HT1080 (cell line): ENCODE results near the gene MTMR6. TPM values are rescaled to one million over a fixed set of nuclear protein-coding genes. Genes with fewer than 3 reads are reported as not detected.

ENCODE experiments used
- DNase-seq: peaks from one replicate; pipeline ENCODE4 v3.0.0-alpha.2; 2015; ENCODE audit warnings: low read depth
- total RNA-seq: library from RNA; depleted of rRNA; stranded (reverse); fragments of >200 nt; shearing (Covaris generic); gene quantifications from 2 replicates; pipeline ENCODE4 v1.2.3, GENCODE V29; 2014; rRNA removed

Gene MTMR6
- total RNA-seq, 1 experiment from 2014 or later = 21.2 TPM

DNA sequence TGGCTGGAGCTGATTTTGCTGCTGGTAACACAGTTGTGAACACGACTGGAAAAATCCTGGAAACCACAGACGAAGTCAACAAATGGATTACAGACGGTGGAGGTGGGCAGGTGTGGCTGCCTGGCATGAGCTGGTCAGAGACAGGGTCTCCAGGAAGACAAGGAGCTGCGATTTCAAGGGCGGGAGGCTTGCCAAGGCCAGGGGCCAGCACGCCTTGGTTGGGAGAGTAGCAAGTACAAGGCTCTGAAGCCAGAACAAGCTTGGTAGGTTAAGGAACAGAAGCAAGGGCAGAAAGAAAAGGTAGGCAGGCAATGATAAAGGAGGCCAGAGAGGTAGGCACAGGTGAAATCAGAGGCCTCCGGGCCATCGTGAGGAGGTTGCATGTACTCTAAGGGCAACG, 64.5 kb downstream of the MTMR6 start:
- no peak for DNase-seq

DNA sequence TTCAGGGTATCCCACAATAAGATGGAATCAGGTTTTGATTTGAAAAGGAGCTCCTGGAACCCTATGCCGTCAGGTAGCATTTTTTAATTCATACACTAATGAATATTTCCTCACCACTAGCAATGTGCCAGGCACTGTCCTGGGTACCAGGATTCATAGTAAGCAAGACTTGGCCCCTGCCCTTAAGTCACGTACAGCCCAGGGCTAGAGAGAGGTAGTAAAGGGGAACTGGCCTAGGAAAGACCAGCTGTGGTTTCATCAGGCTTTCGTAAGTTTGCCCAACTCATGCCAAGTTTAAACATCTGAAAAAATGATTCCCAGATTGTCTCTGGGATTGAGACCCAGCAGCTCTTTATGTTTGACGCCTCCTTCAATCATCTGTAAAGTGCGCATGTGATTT, 69.3 kb downstream of the MTMR6 start:
- DNase-seq = no peak

DNA sequence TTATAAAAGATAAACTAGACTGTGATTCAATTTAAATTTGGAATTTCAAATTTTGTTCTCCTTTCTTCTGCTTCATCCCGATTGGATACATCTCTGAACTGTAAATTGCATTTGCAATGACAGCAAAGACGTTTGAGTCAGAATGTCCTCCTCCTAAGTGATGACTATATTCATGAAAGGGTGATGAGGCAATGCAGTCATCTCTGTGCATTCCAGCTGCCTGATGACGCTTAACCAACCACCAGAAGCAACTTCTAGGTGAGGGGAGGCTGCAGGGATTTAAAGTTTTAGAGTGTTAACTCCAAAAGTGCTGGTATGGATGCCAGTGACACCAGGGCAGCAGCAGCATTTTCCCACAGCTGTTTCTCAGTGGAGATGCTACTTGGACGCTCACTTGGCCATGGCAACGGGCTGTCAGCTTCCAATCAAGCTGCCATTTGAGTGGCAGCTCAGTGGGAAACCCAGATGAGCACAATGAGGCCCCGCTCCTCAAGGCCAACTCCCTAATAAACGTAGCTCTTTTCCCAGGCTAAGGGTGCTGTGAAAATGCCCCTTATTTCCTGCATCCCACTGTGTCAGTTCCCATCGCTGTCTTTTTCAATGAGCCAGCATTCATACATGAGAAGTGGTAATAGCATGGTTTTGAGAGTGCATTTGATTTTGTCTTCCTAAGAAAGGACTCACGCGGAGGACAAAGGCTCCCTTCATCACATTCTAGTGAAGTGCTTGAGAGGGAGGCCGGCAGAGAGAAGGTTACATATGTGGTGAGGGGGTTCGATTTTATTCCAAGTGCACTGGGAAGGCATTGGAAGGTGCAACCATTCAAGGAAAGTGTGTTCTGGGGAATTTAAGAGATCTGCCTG, 70.0 kb downstream of the MTMR6 start:
- DNase-seq = peak; percentile 44

- no peak for DNase-seq
These were observed 72.1 kb downstream of the MTMR6 start for GRCh38 chr13:25215253-25215575.

GRCh38 chr13:25214491-25215252, 72.6 kb downstream of the MTMR6 start:
- DNase-seq = peak; percentile 20

- DNase-seq = no peak
These were observed 73.6 kb downstream of the MTMR6 start for GRCh38 chr13:25213715-25214114.

GRCh38 chr13:25210842-25211569, 76.3 kb downstream of the MTMR6 start:
- DNase-seq = no peak

DNA sequence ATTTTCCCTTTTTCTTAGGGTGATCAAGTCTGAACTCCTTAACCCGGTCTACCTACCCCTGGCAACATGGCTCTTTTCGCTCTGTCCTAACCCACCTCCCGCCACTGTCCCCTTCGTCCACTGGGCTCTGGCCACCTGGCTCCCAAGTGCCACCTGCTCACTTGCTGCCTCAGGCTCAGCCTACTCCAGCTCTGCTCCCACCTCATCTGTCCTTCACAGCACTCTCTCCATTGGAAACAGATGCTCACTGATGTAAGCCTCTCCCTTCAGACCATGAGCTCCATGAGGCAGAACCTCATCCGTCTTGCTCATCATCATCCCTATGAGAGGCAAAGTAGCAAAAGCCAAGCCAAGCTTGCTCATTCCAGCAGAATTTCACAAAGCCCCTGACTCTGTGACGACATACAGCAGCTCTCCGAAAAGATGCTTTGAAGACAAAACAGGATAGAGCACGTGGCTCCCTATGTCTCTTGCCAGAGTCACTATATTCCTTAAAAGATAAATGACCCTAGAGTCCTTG, 79.9 kb downstream of the MTMR6 start:
- DNase-seq = no peak

DNA sequence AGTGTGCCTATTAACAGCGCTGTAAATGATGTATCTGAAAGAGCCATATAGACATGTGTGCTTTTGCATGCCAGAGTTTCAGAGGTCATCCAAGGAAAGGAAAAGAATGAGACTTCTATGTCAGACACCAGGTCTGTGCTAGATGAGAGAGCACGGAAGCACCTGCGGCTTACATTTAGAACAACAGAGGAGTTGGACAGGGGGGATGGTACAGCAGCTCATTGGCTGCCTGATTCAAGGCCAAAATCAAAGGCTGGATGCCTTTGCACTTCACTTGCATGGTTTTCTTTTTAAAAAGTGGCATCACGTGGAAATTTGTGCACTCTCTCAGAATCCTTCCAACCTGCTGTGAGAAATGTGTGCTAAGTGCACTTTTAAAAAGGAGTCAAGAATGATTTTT, 82.4 kb downstream of the MTMR6 start:
- no peak for DNase-seq

DNA sequence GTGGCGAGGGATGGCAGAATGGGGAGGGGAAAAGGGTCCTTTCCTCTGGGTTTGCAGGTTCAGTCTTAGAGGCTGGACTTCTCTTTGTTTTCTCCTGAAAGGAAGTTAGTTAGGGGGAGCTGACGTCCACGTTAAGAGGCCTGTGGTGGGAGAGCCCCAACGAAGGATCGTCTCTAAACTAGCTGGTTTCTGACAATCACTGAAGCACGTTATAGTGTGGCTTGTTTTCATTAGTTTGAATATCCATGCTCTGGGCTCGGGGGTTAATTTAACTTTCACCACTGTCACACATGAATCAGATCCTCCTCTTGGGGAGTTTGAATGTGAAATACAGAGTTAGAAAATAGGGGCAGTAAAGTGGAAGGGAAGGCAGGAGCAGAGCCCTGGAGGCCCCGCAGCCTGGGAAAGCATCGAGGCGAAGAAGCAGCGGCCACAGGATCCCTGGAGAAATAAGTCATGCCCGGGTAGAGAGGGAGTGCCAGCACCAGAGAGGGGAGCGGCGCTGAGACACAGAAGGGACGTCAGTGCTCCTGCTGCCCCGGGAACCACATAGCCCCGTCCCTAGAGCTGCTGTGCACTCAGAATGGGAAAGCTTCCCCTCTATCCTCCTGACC, 84.1 kb downstream of the MTMR6 start:
- DNase-seq = no peak

DNA sequence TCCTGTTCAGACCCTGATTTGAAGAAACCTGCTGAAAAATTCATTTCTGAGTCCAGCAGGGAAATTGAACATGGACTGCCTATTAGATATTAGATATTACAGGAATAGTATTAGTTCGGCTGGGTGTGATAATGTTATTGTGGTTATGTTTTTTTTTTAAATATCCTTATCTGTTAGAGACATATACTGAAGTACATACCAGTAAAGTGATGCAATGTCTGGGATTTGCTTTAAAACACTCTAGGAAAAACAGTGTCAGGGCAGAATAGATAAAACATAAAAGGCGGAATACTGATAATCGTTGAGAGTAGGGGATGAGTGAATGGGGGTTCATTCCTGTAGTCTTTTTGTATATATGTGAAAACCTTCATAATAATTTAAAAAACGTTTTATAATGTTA, 86.5 kb downstream of the MTMR6 start:
- DNase-seq = no peak

DNA sequence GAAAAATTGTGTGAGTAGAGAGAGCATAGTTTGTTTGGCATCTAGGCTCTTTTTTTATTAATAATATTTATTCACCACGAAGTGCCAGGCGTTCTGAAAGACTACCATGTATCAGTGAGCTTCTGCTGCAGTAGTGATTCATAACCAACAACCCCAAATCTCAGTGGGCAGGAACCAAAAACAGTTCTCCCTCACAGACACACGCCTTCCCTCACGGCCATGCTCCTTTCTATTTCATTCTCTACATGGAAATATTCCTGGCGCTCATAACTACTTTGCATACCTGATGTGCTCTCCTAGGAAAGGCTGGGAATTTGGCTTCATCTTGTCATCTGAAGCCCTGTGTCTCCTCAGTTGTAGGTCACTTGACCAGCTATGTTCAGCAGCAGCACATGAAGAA, 88.6 kb downstream of the MTMR6 start:
- no peak for DNase-seq

- DNase-seq = no peak
These were observed 90.3 kb downstream of the MTMR6 start for GRCh38 chr13:25196971-25197370.

Other genes with a start within 250 kb of the MTMR6 start
- gene PABPC3, start 191.4 kb downstream of the MTMR6 start, total RNA-seq = 0.20 and 0.27 TPM in 2 replicates
- not detected in 2 replicates for gene AMER2, start 115.2 kb downstream of the MTMR6 start, total RNA-seq
- gene NUP58, start 14.1 kb upstream of the MTMR6 start, total RNA-seq = 71.1 and 87.6 TPM in 2 replicates
- gene ATP8A2, start 84.5 kb upstream of the MTMR6 start, total RNA-seq = 0.64 and 0.67 TPM in 2 replicates